ENCODE data around the gene LITAF.

The LITAF gene

GRCh38 chr16:11562941-11563340 lies 23.8 kb downstream of the LITAF start:
- Histone ChIP-seq H3K27me3 (ENCODE audit: insufficient read depth, low read length, poor library complexity, severe bottlenecking) (no peaks in the 10 kb centered on the region), H3K9ac (ENCODE audit: low read depth, low read length, poor library complexity, severe bottlenecking) (no peak overlapping the region), H3K4me3 (ENCODE audit: low read length, poor library complexity, severe bottlenecking) (no peak overlapping the region), H3K9me2 (replicated peaks; ENCODE audit: low read depth, low read length) (no peaks in the 10 kb centered on the region), H4K20me1 (ENCODE audit: insufficient read depth, low read length, poor library complexity, severe bottlenecking) (no peaks in the 10 kb centered on the region), H3K36me3 (ENCODE audit: insufficient read depth, low read length) (no peaks in the 10 kb centered on the region), H3K4me1 (ENCODE audit: insufficient read depth, low read length, poor library complexity, severe bottlenecking) (no peaks in the 10 kb centered on the region), H3K4me2 (ENCODE audit: low read depth, low read length, poor library complexity, severe bottlenecking) (no peak overlapping the region), H3F3A (ENCODE audit: low read depth) (no peaks in the 10 kb centered on the region), H3K9me3 (ENCODE audit: insufficient read depth, low read depth, low read length) (no peaks in the 10 kb centered on the region), H2AFZ (ENCODE audit: low read length) (no peak overlapping the region), H3K79me2 (ENCODE audit: insufficient read depth, low read length) (peaks cover 3% of the 10 kb centered on the region; the same call in 1 of the 2 replicates)
- TF ChIP-seq, protein P1, sequence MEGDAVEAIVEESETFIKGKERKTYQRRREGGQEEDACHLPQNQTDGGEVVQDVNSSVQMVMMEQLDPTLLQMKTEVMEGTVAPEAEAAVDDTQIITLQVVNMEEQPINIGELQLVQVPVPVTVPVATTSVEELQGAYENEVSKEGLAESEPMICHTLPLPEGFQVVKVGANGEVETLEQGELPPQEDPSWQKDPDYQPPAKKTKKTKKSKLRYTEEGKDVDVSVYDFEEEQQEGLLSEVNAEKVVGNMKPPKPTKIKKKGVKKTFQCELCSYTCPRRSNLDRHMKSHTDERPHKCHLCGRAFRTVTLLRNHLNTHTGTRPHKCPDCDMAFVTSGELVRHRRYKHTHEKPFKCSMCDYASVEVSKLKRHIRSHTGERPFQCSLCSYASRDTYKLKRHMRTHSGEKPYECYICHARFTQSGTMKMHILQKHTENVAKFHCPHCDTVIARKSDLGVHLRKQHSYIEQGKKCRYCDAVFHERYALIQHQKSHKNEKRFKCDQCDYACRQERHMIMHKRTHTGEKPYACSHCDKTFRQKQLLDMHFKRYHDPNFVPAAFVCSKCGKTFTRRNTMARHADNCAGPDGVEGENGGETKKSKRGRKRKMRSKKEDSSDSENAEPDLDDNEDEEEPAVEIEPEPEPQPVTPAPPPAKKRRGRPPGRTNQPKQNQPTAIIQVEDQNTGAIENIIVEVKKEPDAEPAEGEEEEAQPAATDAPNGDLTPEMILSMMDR (conservative IDR thresholded peaks at IDR 0.05; ENCODE audit: low read length) = no peak
- no peak for TF ChIP-seq EZH2phosphoT487 (IDR thresholded peaks at IDR 0.05; ENCODE audit: borderline replicate concordance)

GRCh38 chr16:11562411-11562810 lies 24.3 kb downstream of the LITAF start:
- Histone ChIP-seq H3K27me3 (ENCODE audit: insufficient read depth, low read length, poor library complexity, severe bottlenecking) (no peaks in the 10 kb centered on the region), H3K9me3 (ENCODE audit: insufficient read depth, low read depth, low read length) (no peaks in the 10 kb centered on the region), H3K9ac (ENCODE audit: low read depth, low read length, poor library complexity, severe bottlenecking) (no peak overlapping the region), H3K4me2 (ENCODE audit: low read depth, low read length, poor library complexity, severe bottlenecking) (no peak overlapping the region), H4K20me1 (ENCODE audit: insufficient read depth, low read length, poor library complexity, severe bottlenecking) (no peaks in the 10 kb centered on the region), H3K79me2 (ENCODE audit: insufficient read depth, low read length) (peaks cover 3% of the 10 kb centered on the region; the same call in 1 of the 2 replicates), H2AFZ (ENCODE audit: low read length) (no peak overlapping the region), H3K4me3 (ENCODE audit: low read length, poor library complexity, severe bottlenecking) (no peak overlapping the region), H3K4me1 (ENCODE audit: insufficient read depth, low read length, poor library complexity, severe bottlenecking) (no peaks in the 10 kb centered on the region), H3K36me3 (ENCODE audit: insufficient read depth, low read length) (no peaks in the 10 kb centered on the region), H3K9me2 (replicated peaks; ENCODE audit: low read depth, low read length) (no peaks in the 10 kb centered on the region), H3F3A (ENCODE audit: low read depth) (no peaks in the 10 kb centered on the region)
- no peak for TF ChIP-seq EZH2phosphoT487 (IDR thresholded peaks at IDR 0.05; ENCODE audit: borderline replicate concordance)
- TF ChIP-seq, protein P1 (conservative IDR thresholded peaks at IDR 0.05; ENCODE audit: low read length) = no peak

GRCh38 chr16:11561856-11562255 lies 24.9 kb downstream of the LITAF start:
- H3K9ac ChIP-seq (ENCODE audit: low read depth, low read length, poor library complexity, severe bottlenecking) = no peak overlapping the region
- TF ChIP-seq, protein P1 (conservative IDR thresholded peaks at IDR 0.05; ENCODE audit: low read length) = no peak
- TF ChIP-seq EZH2phosphoT487 (IDR thresholded peaks at IDR 0.05; ENCODE audit: borderline replicate concordance) = no peak

More at GRCh38 chr16:11561856-11562255, 24.9 kb downstream of the LITAF start:
- no peaks in the 10 kb centered on the region for H3K27me3 ChIP-seq (ENCODE audit: insufficient read depth, low read length, poor library complexity, severe bottlenecking)
- no peak overlapping the region for H3K4me2 ChIP-seq (ENCODE audit: low read depth, low read length, poor library complexity, severe bottlenecking)
- no peaks in the 10 kb centered on the region for H3F3A ChIP-seq (ENCODE audit: low read depth)
- no peak overlapping the region for H3K4me3 ChIP-seq (ENCODE audit: low read length, poor library complexity, severe bottlenecking)
- H3K9me2 ChIP-seq (replicated peaks; ENCODE audit: low read depth, low read length) = no peaks in the 10 kb centered on the region
- no peaks in the 10 kb centered on the region for H3K4me1 ChIP-seq (ENCODE audit: insufficient read depth, low read length, poor library complexity, severe bottlenecking)
- H3K79me2 ChIP-seq (ENCODE audit: insufficient read depth, low read length) = peaks cover 3% of the 10 kb centered on the region; the same call in 1 of the 2 replicates
- no peaks in the 10 kb centered on the region for H3K36me3 ChIP-seq (ENCODE audit: insufficient read depth, low read length)
- no peak overlapping the region for H2AFZ ChIP-seq (ENCODE audit: low read length)
- H3K9me3 ChIP-seq (ENCODE audit: insufficient read depth, low read depth, low read length) = no peaks in the 10 kb centered on the region
- H4K20me1 ChIP-seq (ENCODE audit: insufficient read depth, low read length, poor library complexity, severe bottlenecking) = no peaks in the 10 kb centered on the region

Measured in Loucy (cell line).